ENCODE measurements around the gene SGCA. TPM values are rescaled to one million over a fixed set of nuclear protein-coding genes. Genes with fewer than 3 reads are reported as not detected.

Gene SGCA
- total and polyA plus RNA-seq, 2 donors (not counting 3 experiments of a cell fraction or from before 2014, with no cell fraction given): not detected

DNA sequence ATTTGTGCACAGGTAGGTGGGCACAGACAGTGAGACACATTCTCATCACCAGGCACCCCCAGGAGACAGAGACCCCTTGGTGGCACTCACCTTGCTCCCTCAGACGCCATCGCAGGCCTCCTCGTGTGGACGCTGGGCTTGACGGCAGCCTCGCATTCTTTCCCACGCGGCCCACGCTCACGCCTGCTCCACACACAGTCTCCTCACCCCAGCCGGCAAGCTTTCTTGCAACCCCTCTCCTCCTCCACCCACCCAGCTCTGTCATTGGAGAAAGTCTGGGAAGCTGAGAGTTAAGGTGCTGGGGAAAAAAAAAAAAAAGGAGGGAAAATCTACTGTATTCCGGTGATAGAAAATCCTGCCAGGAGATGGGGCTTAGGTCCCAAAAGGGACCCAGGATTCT, 14.8 kb downstream of the SGCA start:
- Histone ChIP-seq H3K27me3 (ENCODE audit: control insufficient read depth in 2 of 2, insufficient read depth in 2 of 2, low read length in 2 of 2) (no peaks in the 10 kb centered on the region), H3K9me1 (replicated peaks; ENCODE audit: control insufficient read depth, extremely low read depth, insufficient read depth, low read length) (no peaks in the 10 kb centered on the region), H3K27ac (ENCODE audit: insufficient read depth, low read depth, low read length) (no peak overlapping the region), H4K20me1 (replicated peaks; ENCODE audit: control insufficient read depth, extremely low read depth, insufficient read depth, low read length) (no peaks in the 10 kb centered on the region), H2AFZ (ENCODE audit: low read depth, low read length) (no peak overlapping the region), H3K4me1 (ENCODE audit: control insufficient read depth, extremely low read depth, insufficient read depth, low read length) (peaks cover 12% of the 10 kb centered on the region), H3K4me2 (ENCODE audit: insufficient read depth, low read length) (no peak overlapping the region), H3K9ac (replicated peaks; ENCODE audit: extremely low read depth, insufficient read depth, low read length) (no peak overlapping the region), H3K36me3 (ENCODE audit: control insufficient read depth in 2 of 2, extremely low read depth in 1 of 2, insufficient read depth in 2 of 2, low read length in 2 of 2) (no peaks in the 10 kb centered on the region), H3K4me3 (replicated peaks in 1 of 3; ENCODE audit: insufficient read depth in 1 of 3, low read depth in 1 of 3, low read length in 3 of 3) (no peak overlapping the region), H3K79me2 (ENCODE audit: control insufficient read depth, insufficient read depth, low read length) (no peaks in the 10 kb centered on the region), H3K9me3 (replicated peaks; ENCODE audit: control insufficient read depth, insufficient read depth, low read length) (no peaks in the 10 kb centered on the region)
- intact Hi-C loops (cut with micrococcal nuclease): no loop called here
- DNase-seq (ENCODE audit: low read depth, low spot score) (no peak), FAIRE-seq (no peak)
- ChIA-PET CTCF (interaction anchor here (1.4 to 1.6 kb wide), 2 partner anchors 11 to 20 kb away, joined by 4 read pairs; no protein-coding TSS in a partner anchor), POLR2A (no interaction called here)
- dilution Hi-C loops (cut with MboI; ENCODE audit: extremely low pct_ligation_motif_present, low sequenced_read_pairs): no loop called here
- TF ChIP-seq POLR2A (IDR thresholded peaks at IDR 0.05; ENCODE audit: low read depth, low read length) (no peak), GATA2 (IDR thresholded peaks at IDR 0.05; ENCODE audit: insufficient read depth, insufficient read length, low read depth, low read length) (no peak), FOS (IDR thresholded peaks at IDR 0.05; ENCODE audit: borderline replicate concordance, insufficient read depth, low read length) (no peak), EZH2 (IDR thresholded peaks at IDR 0.05; ENCODE audit: borderline replicate concordance, low read depth, low read length, severe bottlenecking) (no peak)
- TF ChIP-seq, protein P1, sequence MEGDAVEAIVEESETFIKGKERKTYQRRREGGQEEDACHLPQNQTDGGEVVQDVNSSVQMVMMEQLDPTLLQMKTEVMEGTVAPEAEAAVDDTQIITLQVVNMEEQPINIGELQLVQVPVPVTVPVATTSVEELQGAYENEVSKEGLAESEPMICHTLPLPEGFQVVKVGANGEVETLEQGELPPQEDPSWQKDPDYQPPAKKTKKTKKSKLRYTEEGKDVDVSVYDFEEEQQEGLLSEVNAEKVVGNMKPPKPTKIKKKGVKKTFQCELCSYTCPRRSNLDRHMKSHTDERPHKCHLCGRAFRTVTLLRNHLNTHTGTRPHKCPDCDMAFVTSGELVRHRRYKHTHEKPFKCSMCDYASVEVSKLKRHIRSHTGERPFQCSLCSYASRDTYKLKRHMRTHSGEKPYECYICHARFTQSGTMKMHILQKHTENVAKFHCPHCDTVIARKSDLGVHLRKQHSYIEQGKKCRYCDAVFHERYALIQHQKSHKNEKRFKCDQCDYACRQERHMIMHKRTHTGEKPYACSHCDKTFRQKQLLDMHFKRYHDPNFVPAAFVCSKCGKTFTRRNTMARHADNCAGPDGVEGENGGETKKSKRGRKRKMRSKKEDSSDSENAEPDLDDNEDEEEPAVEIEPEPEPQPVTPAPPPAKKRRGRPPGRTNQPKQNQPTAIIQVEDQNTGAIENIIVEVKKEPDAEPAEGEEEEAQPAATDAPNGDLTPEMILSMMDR (IDR thresholded peaks at IDR 0.05; ENCODE audit: extremely low read depth in 1 of 2, insufficient read depth in 1 of 2, low read depth in 1 of 2, low read length in 2 of 2): no peak
- BruUV-seq (replicated peaks): no TSS peak

DNA sequence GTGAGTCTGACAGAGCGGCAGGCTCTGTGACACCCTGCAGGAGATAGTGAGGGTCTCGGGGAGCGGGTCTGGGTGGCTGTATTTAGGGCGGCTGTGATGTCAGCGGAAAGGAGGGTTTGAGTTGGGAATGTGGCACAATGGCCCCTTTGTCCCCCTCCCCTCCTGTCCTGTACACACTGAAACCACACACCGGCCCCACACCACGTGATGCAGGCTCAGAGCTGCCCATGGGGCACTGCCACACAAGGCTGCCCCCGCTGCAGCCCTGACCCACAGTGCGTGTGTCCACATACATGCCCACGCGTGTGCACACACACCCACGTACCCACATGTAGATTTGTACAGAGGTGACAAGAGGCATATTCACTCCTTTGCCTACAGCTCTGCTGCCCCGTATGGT, 15.3 kb downstream of the SGCA start:
- Histone ChIP-seq H3K4me2 (ENCODE audit: insufficient read depth, low read length) (no peak overlapping the region), H3K27me3 (ENCODE audit: control insufficient read depth in 2 of 2, insufficient read depth in 2 of 2, low read length in 2 of 2) (no peaks in the 10 kb centered on the region), H3K4me1 (ENCODE audit: control insufficient read depth, extremely low read depth, insufficient read depth, low read length) (peaks cover 12% of the 10 kb centered on the region), H3K9me3 (replicated peaks; ENCODE audit: control insufficient read depth, insufficient read depth, low read length) (no peaks in the 10 kb centered on the region), H2AFZ (ENCODE audit: low read depth, low read length) (no peak overlapping the region), H3K9ac (replicated peaks; ENCODE audit: extremely low read depth, insufficient read depth, low read length) (no peak overlapping the region), H4K20me1 (replicated peaks; ENCODE audit: control insufficient read depth, extremely low read depth, insufficient read depth, low read length) (no peaks in the 10 kb centered on the region), H3K9me1 (replicated peaks; ENCODE audit: control insufficient read depth, extremely low read depth, insufficient read depth, low read length) (no peaks in the 10 kb centered on the region), H3K4me3 (replicated peaks in 1 of 3; ENCODE audit: insufficient read depth in 1 of 3, low read depth in 1 of 3, low read length in 3 of 3) (no peak overlapping the region), H3K36me3 (ENCODE audit: control insufficient read depth in 2 of 2, extremely low read depth in 1 of 2, insufficient read depth in 2 of 2, low read length in 2 of 2) (no peaks in the 10 kb centered on the region), H3K79me2 (ENCODE audit: control insufficient read depth, insufficient read depth, low read length) (no peaks in the 10 kb centered on the region), H3K27ac (ENCODE audit: insufficient read depth, low read depth, low read length) (no peak overlapping the region)
- dilution Hi-C loops (cut with MboI; ENCODE audit: extremely low pct_ligation_motif_present, low sequenced_read_pairs): no loop called here
- ChIA-PET POLR2A (no interaction called here), CTCF (interaction anchor here (1.2 to 1.6 kb wide), 4 partner anchors 12 to 19 kb away, joined by 4 to 8 read pairs (median 4); no protein-coding TSS in a partner anchor)
- FAIRE-seq (no peak), DNase-seq (ENCODE audit: low read depth, low spot score) (no peak)
- no TSS peak for BruUV-seq (replicated peaks)
- TF ChIP-seq POLR2A (IDR thresholded peaks at IDR 0.05; ENCODE audit: low read depth, low read length) (no peak), EZH2 (IDR thresholded peaks at IDR 0.05; ENCODE audit: borderline replicate concordance, low read depth, low read length, severe bottlenecking) (no peak), GATA2 (IDR thresholded peaks at IDR 0.05; ENCODE audit: insufficient read depth, insufficient read length, low read depth, low read length) (no peak), POLR2AphosphoS5 (IDR thresholded peaks at IDR 0.05; ENCODE audit: insufficient read depth, low read depth, low read length) (no peak), JUN (IDR thresholded peaks at IDR 0.05; ENCODE audit: borderline replicate concordance, insufficient read depth, insufficient read length, low read depth) (no peak), MYC (IDR thresholded peaks at IDR 0.05; ENCODE audit: low read depth, low read length) (no peak), FOS (IDR thresholded peaks at IDR 0.05; ENCODE audit: borderline replicate concordance, insufficient read depth, low read length) (no peak)
- TF ChIP-seq, protein P1 (IDR thresholded peaks at IDR 0.05; ENCODE audit: extremely low read depth in 1 of 2, insufficient read depth in 1 of 2, low read depth in 1 of 2, low read length in 2 of 2): no peak
- TF ChIP-seq, protein P2, sequence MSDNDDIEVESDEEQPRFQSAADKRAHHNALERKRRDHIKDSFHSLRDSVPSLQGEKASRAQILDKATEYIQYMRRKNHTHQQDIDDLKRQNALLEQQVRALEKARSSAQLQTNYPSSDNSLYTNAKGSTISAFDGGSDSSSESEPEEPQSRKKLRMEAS (IDR thresholded peaks at IDR 0.05; ENCODE audit: insufficient read depth, insufficient read length): no peak
- intact Hi-C loops (cut with micrococcal nuclease): no loop called here

Measured in endothelial cell of umbilical vein (primary cell).